Skeletal muscle tissue (tissue), 4 donors: ENCODE measurements around the gene OR4K13. TPM values are rescaled to one million over a fixed set of nuclear protein-coding genes. Genes with fewer than 3 reads are reported as not detected.

Experiments
- H3K27ac ChIP-seq: one replicate; pipeline ENCODE4 v1.7.0; 2013; ENCODE audit warnings: mild to moderate bottlenecking, low read depth, low read length, inconsistent platforms
- H3K27me3 ChIP-seq, 3 donors: one replicate each; pipeline ENCODE4 v1.7.0; 2013; ENCODE audit warnings: low read length in 3 of 3; ENCODE audit not compliant: control insufficient read depth in 3 of 3, insufficient read depth in 3 of 3
- H3K36me3 ChIP-seq, 3 donors: one replicate each; pipeline ENCODE4 v1.7.0; 2013; ENCODE audit warnings: low read length in 3 of 3; ENCODE audit not compliant: control insufficient read depth in 3 of 3, insufficient read depth in 3 of 3
- H3K4me1 ChIP-seq, 3 donors: one replicate each; pipeline ENCODE4 v1.7.0; 2013; ENCODE audit warnings: low read length in 3 of 3, mild to moderate bottlenecking in 3 of 3; ENCODE audit not compliant: control insufficient read depth in 3 of 3, insufficient read depth in 3 of 3
- H3K4me3 ChIP-seq, 3 donors: one replicate each; pipeline ENCODE4 v1.7.0; 2013; ENCODE audit warnings: low read length in 3 of 3
- H3K9ac ChIP-seq, 3 donors: one replicate each; pipeline ENCODE4 v1.7.0; 2013; ENCODE audit warnings: low read length in 3 of 3, mild to moderate bottlenecking in 3 of 3, moderate library complexity in 2 of 3, low read depth in 1 of 3
- H3K9me3 ChIP-seq, 3 donors: one replicate each; pipeline ENCODE4 v1.7.0; 2013; ENCODE audit warnings: low read length in 3 of 3; ENCODE audit not compliant: control insufficient read depth in 3 of 3
- total RNA-seq: library from RNA; depleted of rRNA; stranded (reverse); fragments of >200 nt; gene quantifications from one replicate; pipeline ENCODE4 v1.2.3, GENCODE V29; 2014
- donor health status: Osteomylitis.

Gene OR4K13
- total RNA-seq, 1 donor from 2014 or later = not detected

GRCh38 chr14:19993438-19993837, 42.4 kb downstream of the OR4K13 start:
- Histone ChIP-seq H3K27ac (no peak overlapping the region), H3K9me3 (no peaks in the 10 kb centered on the region), H3K4me1 (no peaks in the 10 kb centered on the region), H3K4me3 (no peak overlapping the region), H3K36me3 (no peaks in the 10 kb centered on the region), H3K9ac (no peak overlapping the region), H3K27me3 (no peaks in the 10 kb centered on the region)

Other genes starting within 250 kb of the OR4K13 start
- not detected for gene OR4N2, start 232.3 kb downstream of the OR4K13 start, total RNA-seq
- gene OR4K2, start 160.9 kb downstream of the OR4K13 start, total RNA-seq = not detected
- not detected for gene OR4K5, start 115.4 kb downstream of the OR4K13 start, total RNA-seq
- not detected for gene OR4K1, start 105.1 kb downstream of the OR4K13 start, total RNA-seq
- not detected for gene OR4K15, start 60.4 kb downstream of the OR4K13 start, total RNA-seq
- gene OR4Q2, start 33.9 kb downstream of the OR4K13 start, total RNA-seq = not detected
- not detected for gene OR4K14, start 16.7 kb downstream of the OR4K13 start, total RNA-seq
- not detected for gene OR4L1, start 24.0 kb upstream of the OR4K13 start, total RNA-seq
- gene OR4K17, start 74.7 kb upstream of the OR4K13 start, total RNA-seq = not detected
- gene OR4N5, start 102.8 kb upstream of the OR4K13 start, total RNA-seq = not detected
- not detected for gene OR11G2, start 154.9 kb upstream of the OR4K13 start, total RNA-seq
- gene OR11H6, start 187.7 kb upstream of the OR4K13 start, total RNA-seq = not detected
- not detected for gene OR11H7, start 192.9 kb upstream of the OR4K13 start, total RNA-seq
- gene OR11H4, start 203.2 kb upstream of the OR4K13 start, total RNA-seq = not detected